HG03097 (cell line): ENCODE measurements around the gene VCP.

Experiments
- ATAC-seq: cut with Tn5 transposase; IDR thresholded peaks from one replicate; pipeline ENCODE4 v1.9.1; 2021; ENCODE audit not compliant: unreplicated experiment, low FRiP score

VCP gene

GRCh38 chr9:35104586-35104985 lies 32.2 kb upstream of the VCP start:
- ATAC-seq, result no peak

- ATAC-seq, result no peak
Measured at GRCh38 chr9:35103660-35104191, 31.3 kb upstream of the VCP start.

- peak; percentile 77 for ATAC-seq
Measured at GRCh38 chr9:35102769-35103659, 30.6 kb upstream of the VCP start, which contains the start of gene STOML2. Gene STOML2 (minus strand): TSS chr9:35103131. CDS start chr9:35103094, 37 bp downstream.

GRCh38 chr9:35102465-35102768 lies 30.0 kb upstream of the VCP start:
- ATAC-seq, result no peak

GRCh38 chr9:35097573-35097972 lies 25.1 kb upstream of the VCP start:
- no peak for ATAC-seq

GRCh38 chr9:35096035-35096849 lies 23.8 kb upstream of the VCP start, which contains the start of gene PIGO:
Gene PIGO (minus strand): TSS chr9:35096591. CDS start chr9:35095565, 1,026 bp downstream.
- peak; percentile 86 for ATAC-seq

- ATAC-seq, result no peak
Measured at GRCh38 chr9:35091536-35091935, 19.1 kb upstream of the VCP start.

GRCh38 chr9:35089434-35089833 lies 17.0 kb upstream of the VCP start:
- no peak for ATAC-seq

GRCh38 chr9:35085078-35085477 lies 12.7 kb upstream of the VCP start:
- ATAC-seq, result no peak

GRCh38 chr9:35079426-35080341 lies 7.3 kb upstream of the VCP start, which contains the start of gene FANCG:
Gene FANCG (minus strand): TSS chr9:35079942. CDS start chr9:35079524, 418 bp downstream.
- ATAC-seq, result peak; percentile 75

- no peak for ATAC-seq
Measured at GRCh38 chr9:35079041-35079425, 6.6 kb upstream of the VCP start.

GRCh38 chr9:35078066-35078465 lies 5.6 kb upstream of the VCP start:
- no peak for ATAC-seq

- no peak for ATAC-seq
Measured at GRCh38 chr9:35076848-35077247, 4.4 kb upstream of the VCP start.

- ATAC-seq, result no peak
Measured at GRCh38 chr9:35075358-35075757, 2.9 kb upstream of the VCP start.

GRCh38 chr9:35074791-35075190 lies 2.4 kb upstream of the VCP start:
- no peak for ATAC-seq

- no peak for ATAC-seq
Measured at GRCh38 chr9:35074141-35074540, 1.7 kb upstream of the VCP start.

GRCh38 chr9:35073279-35073612 lies 821 bp upstream of the VCP start:
- ATAC-seq, result no peak

- peak; percentile 52 for ATAC-seq
Measured at GRCh38 chr9:35071814-35072460, 488 bp downstream of the VCP start.

GRCh38 chr9:35070823-35071813 lies 1.3 kb downstream of the VCP start:
- no peak for ATAC-seq
